Measurements from ENCODE around the gene TEC. TPM values are rescaled to one million over a fixed set of nuclear protein-coding genes. Genes with fewer than 3 reads are reported as not detected.

TEC gene
- polyA plus RNA-seq, 1 donor (not counting 4 experiments of a cell fraction or from before 2014, with no cell fraction given) = 0.39 TPM

- H4K20me1 ChIP-seq (ENCODE audit: control insufficient read depth, extremely low read depth, insufficient read depth, low read length) = no peaks in the 10 kb centered on the region
- no peaks in the 10 kb centered on the region for H3K36me3 ChIP-seq (ENCODE audit: control insufficient read depth in 2 of 2, extremely low read depth in 1 of 2, insufficient read depth in 2 of 2, low read length in 2 of 2)
- no peaks in the 10 kb centered on the region for H3K9me1 ChIP-seq (ENCODE audit: control insufficient read depth, extremely low read depth, insufficient read depth, low read length)
- H3K79me2 ChIP-seq (ENCODE audit: control insufficient read depth, insufficient read depth, low read length) = no peaks in the 10 kb centered on the region
- no peak overlapping the region for H2AFZ ChIP-seq (ENCODE audit: control insufficient read depth, low read length)
- no peak overlapping the region for H3K9ac ChIP-seq (ENCODE audit: control insufficient read depth, extremely low read depth, insufficient read depth, low read length)
- no peak for DNase-seq (ENCODE audit: low read depth, low spot score)
- no peaks in the 10 kb centered on the region for H3K9me3 ChIP-seq (ENCODE audit: control insufficient read depth, low read depth, low read length)
- TF ChIP-seq CTCF (optimal IDR thresholded peaks at IDR 0.05 in 1 of 3, IDR thresholded peaks at IDR 0.05 in 1 of 3, conservative IDR thresholded peaks at IDR 0.05 in 1 of 3; ENCODE audit: extremely low read depth in 1 of 3, insufficient read depth in 2 of 3, low read length in 3 of 3) (no peak), EZH2 (IDR thresholded peaks at IDR 0.05; ENCODE audit: low read length) (no peak)
- no peak overlapping the region for H3K4me2 ChIP-seq (ENCODE audit: control insufficient read depth, extremely low read depth, insufficient read depth, low read depth, low read length)
- H3K4me3 ChIP-seq (ENCODE audit: control insufficient read depth in 2 of 3, extremely low read depth in 1 of 3, insufficient read depth in 2 of 3, low read depth in 1 of 3, low read length in 3 of 3) = no peak overlapping the region
- no peaks in the 10 kb centered on the region for H3K4me1 ChIP-seq (ENCODE audit: control insufficient read depth, extremely low read depth, insufficient read depth, low read length)
- no peak overlapping the region for H3K27ac ChIP-seq (ENCODE audit: control insufficient read depth, insufficient read depth, low read length)
- no peaks in the 10 kb centered on the region for H3K27me3 ChIP-seq (ENCODE audit: control insufficient read depth, extremely low read depth, insufficient read depth, low read length)
- dilution Hi-C loops (cut with MboI; ENCODE audit: extremely low pct_ligation_motif_present, low sequenced_read_pairs) = no loop called here
- no peak for FAIRE-seq
These were observed 117.4 kb downstream of the TEC start for GRCh38 chr4:48152259-48152658.

- FAIRE-seq = no peak
- H3K27ac ChIP-seq (ENCODE audit: control insufficient read depth, insufficient read depth, low read length) = no peak overlapping the region
- H3K79me2 ChIP-seq (ENCODE audit: control insufficient read depth, insufficient read depth, low read length) = no peaks in the 10 kb centered on the region
- no peak overlapping the region for H2AFZ ChIP-seq (ENCODE audit: control insufficient read depth, low read length)
- H3K9me1 ChIP-seq (ENCODE audit: control insufficient read depth, extremely low read depth, insufficient read depth, low read length) = no peaks in the 10 kb centered on the region
- H3K9ac ChIP-seq (ENCODE audit: control insufficient read depth, extremely low read depth, insufficient read depth, low read length) = no peak overlapping the region
- H3K9me3 ChIP-seq (ENCODE audit: control insufficient read depth, low read depth, low read length) = no peaks in the 10 kb centered on the region
- H4K20me1 ChIP-seq (ENCODE audit: control insufficient read depth, extremely low read depth, insufficient read depth, low read length) = no peaks in the 10 kb centered on the region
- TF ChIP-seq CTCF (optimal IDR thresholded peaks at IDR 0.05 in 1 of 3, IDR thresholded peaks at IDR 0.05 in 1 of 3, conservative IDR thresholded peaks at IDR 0.05 in 1 of 3; ENCODE audit: extremely low read depth in 1 of 3, insufficient read depth in 2 of 3, low read length in 3 of 3) (no peak), EZH2 (IDR thresholded peaks at IDR 0.05; ENCODE audit: low read length) (no peak)
- no peaks in the 10 kb centered on the region for H3K4me1 ChIP-seq (ENCODE audit: control insufficient read depth, extremely low read depth, insufficient read depth, low read length)
- dilution Hi-C loops (cut with MboI; ENCODE audit: extremely low pct_ligation_motif_present, low sequenced_read_pairs) = no loop called here
- H3K4me3 ChIP-seq (ENCODE audit: control insufficient read depth in 2 of 3, extremely low read depth in 1 of 3, insufficient read depth in 2 of 3, low read depth in 1 of 3, low read length in 3 of 3) = no peak overlapping the region
- H3K4me2 ChIP-seq (ENCODE audit: control insufficient read depth, extremely low read depth, insufficient read depth, low read depth, low read length) = no peak overlapping the region
- H3K27me3 ChIP-seq (ENCODE audit: control insufficient read depth, extremely low read depth, insufficient read depth, low read length) = no peaks in the 10 kb centered on the region
- no peak for DNase-seq (ENCODE audit: low read depth, low spot score)
- H3K36me3 ChIP-seq (ENCODE audit: control insufficient read depth in 2 of 2, extremely low read depth in 1 of 2, insufficient read depth in 2 of 2, low read length in 2 of 2) = no peaks in the 10 kb centered on the region
These were observed 119.7 kb downstream of the TEC start for GRCh38 chr4:48149827-48150370.

All from keratinocyte (primary cell).